SK-N-SH treated with all-trans-retinoic acid at 6 μM for 48 hours (cell line): ENCODE results near the gene CACNA1G.

Source experiments
- ATAC-seq: fragments of 200-7000 bp; cut with Tn5 transposase; 3 replicates; pipeline ENCODE4 v1.9.1; 2020; ENCODE audit warnings: mild to moderate bottlenecking, moderate library complexity
- BACH2 ChIP-seq: fragments of 250-450 bp; sonication (Bioruptor Pico); IDR thresholded peaks from 2 replicates; pipeline ENCODE4 v1.9.0; 2021; ENCODE audit warnings: mild to moderate bottlenecking, borderline replicate concordance
- CREB5 ChIP-seq: fragments of 250-450 bp; sonication (Bioruptor Pico); IDR thresholded peaks from 2 replicates; pipeline ENCODE4 v1.5.1; 2020; ENCODE audit warnings: low read depth, mild to moderate bottlenecking, moderate library complexity
- CSDC2 ChIP-seq: fragments of 250-450 bp; sonication (Bioruptor Pico); IDR thresholded peaks from 2 replicates; pipeline ENCODE4 v1.5.0; 2020; ENCODE audit warnings: mild to moderate bottlenecking, moderate library complexity
- CSRNP3 ChIP-seq: fragments of 250-450 bp; sonication (Bioruptor Pico); IDR thresholded peaks from 2 replicates; pipeline ENCODE4 v1.5.1; 2021; ENCODE audit warnings: mild to moderate bottlenecking, moderate library complexity
- ESRRG ChIP-seq: fragments of 250-450 bp; sonication (Bioruptor Pico); IDR thresholded peaks from 2 replicates; pipeline ENCODE4 v1.6.1; 2021; ENCODE audit warnings: mild to moderate bottlenecking
- GLIS3 ChIP-seq: fragments of 250-450 bp; sonication (Bioruptor Pico); IDR thresholded peaks from 2 replicates; pipeline ENCODE4 v1.5.0; 2020; ENCODE audit warnings: mild to moderate bottlenecking, moderate library complexity
- OSR1 ChIP-seq: fragments of 250-450 bp; sonication (Bioruptor Pico); IDR thresholded peaks from 2 replicates; pipeline ENCODE4 v1.8.0; 2022; ENCODE audit warnings: moderate library complexity, mild to moderate bottlenecking, inconsistent platforms
- PATZ1 ChIP-seq: fragments of 250-450 bp; sonication (Bioruptor Pico); IDR thresholded peaks from 2 replicates; pipeline ENCODE4 v1.8.0; 2020; ENCODE audit warnings: mild to moderate bottlenecking, moderate library complexity, borderline replicate concordance
- POU6F1 ChIP-seq: fragments of 250-450 bp; sonication (Bioruptor Pico); IDR thresholded peaks from 2 replicates; pipeline ENCODE4 v1.8.0; 2021; ENCODE audit warnings: low read depth, mild to moderate bottlenecking, moderate library complexity, borderline replicate concordance
- PPARA ChIP-seq: fragments of 250-450 bp; sonication (Bioruptor Pico); IDR thresholded peaks from 2 replicates; pipeline ENCODE4 v1.5.0; 2020; ENCODE audit warnings: mild to moderate bottlenecking, borderline replicate concordance
- RARB ChIP-seq: fragments of 250-450 bp; sonication (Bioruptor Pico); IDR thresholded peaks from 2 replicates; pipeline ENCODE4 v1.8.0; 2021; ENCODE audit warnings: mild to moderate bottlenecking, moderate library complexity
- SNAI2 ChIP-seq: fragments of 250-450 bp; sonication (Bioruptor Pico); IDR thresholded peaks from 2 replicates; pipeline ENCODE4 v1.5.0; 2020; ENCODE audit warnings: mild to moderate bottlenecking, moderate library complexity
- TCF4 ChIP-seq: fragments of 250-450 bp; sonication (Bioruptor Pico); IDR thresholded peaks from 2 replicates; pipeline ENCODE4 v1.8.0; 2021; ENCODE audit warnings: mild to moderate bottlenecking, moderate library complexity, borderline replicate concordance
- TOX ChIP-seq: fragments of 250-450 bp; sonication (Bioruptor Pico); IDR thresholded peaks from 2 replicates; pipeline ENCODE4 v1.8.0; 2021; ENCODE audit warnings: mild to moderate bottlenecking, moderate library complexity, borderline replicate concordance
- TSHZ2 ChIP-seq: fragments of 250-450 bp; sonication (Bioruptor Pico); IDR thresholded peaks from 2 replicates; pipeline ENCODE4 v1.5.0; 2020; ENCODE audit warnings: mild to moderate bottlenecking, moderate library complexity
- ZC3H10 ChIP-seq: fragments of 250-450 bp; sonication (Bioruptor Pico); IDR thresholded peaks from 2 replicates; pipeline ENCODE4 v1.5.1; 2021; ENCODE audit warnings: mild to moderate bottlenecking, moderate library complexity
- ZFP3 ChIP-seq: fragments of 250-450 bp; sonication (Bioruptor Pico); IDR thresholded peaks from 2 replicates; pipeline ENCODE4 v1.5.0; 2020; ENCODE audit warnings: mild to moderate bottlenecking, moderate library complexity
- ZFP30 ChIP-seq: fragments of 450-650 bp; formaldehyde crosslinking; IDR thresholded peaks from 2 replicates; pipeline ENCODE4 v1.5.0; 2022; ENCODE audit warnings: mild to moderate bottlenecking, moderate library complexity
- ZNF565 ChIP-seq: fragments of 450-650 bp; formaldehyde crosslinking; conservative IDR thresholded peaks from 2 replicates; pipeline ENCODE4 v1.5.0; 2020; ENCODE audit warnings: low read depth, mild to moderate bottlenecking, moderate library complexity
- ZNF70 ChIP-seq: fragments of 450-650 bp; formaldehyde crosslinking; IDR thresholded peaks from 2 replicates; pipeline ENCODE4 v1.5.0; 2020; ENCODE audit warnings: mild to moderate bottlenecking, moderate library complexity

CACNA1G gene

GRCh38 chr17:50593321-50593720, 32.8 kb downstream of the CACNA1G start:
- peak; percentile 45 for ATAC-seq
- TF ChIP-seq POU6F1 (no peak), RARB (CRISPR knock-in tag) (no peak), PATZ1 (CRISPR knock-in tag) (no peak)
- TF ChIP-seq, all 23 proteins: peak for 0

- ATAC-seq, result no peak
- TF ChIP-seq TCF4 (CRISPR knock-in tag), result no peak
- TF ChIP-seq ESRRG (CRISPR knock-in tag), result no peak
- TF ChIP-seq PPARA, result no peak
- no peak for TF ChIP-seq ZNF565 (CRISPR knock-in tag)
- no peak for TF ChIP-seq TSHZ2 (CRISPR knock-in tag)
- TF ChIP-seq CREB5, result no peak
- TF ChIP-seq CSDC2, result no peak
- no peak for TF ChIP-seq POU6F1
- no peak for TF ChIP-seq ZFP30 (CRISPR knock-in tag)
- no peak for TF ChIP-seq CSRNP3 (CRISPR knock-in tag)
- TF ChIP-seq GLIS3 (CRISPR knock-in tag), result no peak
- TF ChIP-seq RARB (CRISPR knock-in tag), result no peak
- no peak for TF ChIP-seq ZNF70 (CRISPR knock-in tag)
- TF ChIP-seq PATZ1 (CRISPR knock-in tag), result no peak
- no peak for TF ChIP-seq SNAI2 (CRISPR knock-in tag)
- TF ChIP-seq TOX (CRISPR knock-in tag), result no peak
- TF ChIP-seq OSR1 (CRISPR knock-in tag), result no peak
- no peak for TF ChIP-seq ZC3H10 (CRISPR knock-in tag)
- no peak for TF ChIP-seq BACH2 (CRISPR knock-in tag)
- TF ChIP-seq ZFP3 (CRISPR knock-in tag), result no peak
- TF ChIP-seq, all 23 proteins: peak for 0
These were observed 33.8 kb downstream of the CACNA1G start for GRCh38 chr17:50594128-50594823.
